ENCODE data around the gene UQCRC2.

DNA sequence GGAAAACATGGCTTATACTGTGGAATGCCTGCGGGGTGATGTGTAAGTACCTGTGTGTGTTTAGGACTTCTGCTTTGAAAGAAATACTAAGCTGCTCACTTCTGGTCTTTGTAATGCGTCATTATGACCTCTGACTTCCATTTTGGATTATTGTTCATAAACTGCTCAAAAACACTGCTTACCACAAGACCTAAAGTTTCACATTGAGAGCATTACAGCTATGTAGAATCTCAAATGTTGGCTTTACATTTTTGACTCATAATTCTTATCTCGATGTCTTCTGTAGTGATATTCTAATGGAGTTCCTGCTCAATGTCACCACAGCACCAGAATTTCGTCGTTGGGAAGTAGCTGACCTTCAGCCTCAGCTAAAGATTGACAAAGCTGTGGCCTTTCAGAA is 9.3 kb downstream of the UQCRC2 start:
- TF ChIP-seq POLR2A (IDR thresholded peaks at IDR 0.05): no peak
- TF ChIP-seq, protein P1, sequence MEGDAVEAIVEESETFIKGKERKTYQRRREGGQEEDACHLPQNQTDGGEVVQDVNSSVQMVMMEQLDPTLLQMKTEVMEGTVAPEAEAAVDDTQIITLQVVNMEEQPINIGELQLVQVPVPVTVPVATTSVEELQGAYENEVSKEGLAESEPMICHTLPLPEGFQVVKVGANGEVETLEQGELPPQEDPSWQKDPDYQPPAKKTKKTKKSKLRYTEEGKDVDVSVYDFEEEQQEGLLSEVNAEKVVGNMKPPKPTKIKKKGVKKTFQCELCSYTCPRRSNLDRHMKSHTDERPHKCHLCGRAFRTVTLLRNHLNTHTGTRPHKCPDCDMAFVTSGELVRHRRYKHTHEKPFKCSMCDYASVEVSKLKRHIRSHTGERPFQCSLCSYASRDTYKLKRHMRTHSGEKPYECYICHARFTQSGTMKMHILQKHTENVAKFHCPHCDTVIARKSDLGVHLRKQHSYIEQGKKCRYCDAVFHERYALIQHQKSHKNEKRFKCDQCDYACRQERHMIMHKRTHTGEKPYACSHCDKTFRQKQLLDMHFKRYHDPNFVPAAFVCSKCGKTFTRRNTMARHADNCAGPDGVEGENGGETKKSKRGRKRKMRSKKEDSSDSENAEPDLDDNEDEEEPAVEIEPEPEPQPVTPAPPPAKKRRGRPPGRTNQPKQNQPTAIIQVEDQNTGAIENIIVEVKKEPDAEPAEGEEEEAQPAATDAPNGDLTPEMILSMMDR (IDR thresholded peaks at IDR 0.05): no peak
- no peak for TF ChIP-seq POLR2AphosphoS5 (IDR thresholded peaks at IDR 0.05)
- no peak for TF ChIP-seq EP300 (IDR thresholded peaks at IDR 0.05)
